Right renal cortex interstitium (tissue), 3 donors: ENCODE measurements around the gene KCNK10. TPM values are rescaled to one million over a fixed set of nuclear protein-coding genes. Genes with fewer than 3 reads are reported as not detected.

Experiments
- DNase-seq, 3 donors: peaks; one replicate each; pipeline ENCODE4 v3.0.0-alpha.2; 2013; ENCODE audit warnings: low read depth in 3 of 3, low spot score in 2 of 3
- polyA plus RNA-seq, 3 donors: library from polyadenylated mRNA; unstranded; fragments of 120-200 nt; gene quantifications; one replicate each; pipeline ENCODE4 v1.2.1, GENCODE V29; 2013; ENCODE audit not compliant: insufficient read length in 3 of 3

Gene KCNK10
- polyA plus RNA-seq, 3 donors, result 0.16 to 0.26 (median 0.24) TPM

- no peak for DNase-seq
Observed at GRCh38 chr14:88231603-88232002, 91.5 kb downstream of the KCNK10 start.

DNA sequence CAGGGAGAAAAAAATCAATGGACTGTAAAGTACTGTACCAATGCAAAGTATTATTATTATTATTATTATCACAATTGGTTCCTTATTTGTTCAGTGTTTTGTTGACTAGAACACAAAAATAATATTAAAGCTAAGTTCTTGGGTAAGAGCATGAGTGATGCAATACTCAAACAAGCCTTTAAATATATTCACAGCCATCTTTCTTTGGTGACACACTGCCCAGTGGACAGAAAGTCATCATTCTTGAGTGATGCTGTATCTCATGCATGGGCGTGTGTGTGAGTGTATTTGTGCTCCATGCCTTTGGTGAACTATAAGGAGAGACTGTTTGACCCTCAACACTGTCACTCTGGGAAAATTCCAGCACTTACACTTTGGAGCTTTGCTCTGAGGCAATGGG, 93.6 kb downstream of the KCNK10 start:
- no peak for DNase-seq

- no peak for DNase-seq
Observed at GRCh38 chr14:88228522-88229236, 94.4 kb downstream of the KCNK10 start.

DNA sequence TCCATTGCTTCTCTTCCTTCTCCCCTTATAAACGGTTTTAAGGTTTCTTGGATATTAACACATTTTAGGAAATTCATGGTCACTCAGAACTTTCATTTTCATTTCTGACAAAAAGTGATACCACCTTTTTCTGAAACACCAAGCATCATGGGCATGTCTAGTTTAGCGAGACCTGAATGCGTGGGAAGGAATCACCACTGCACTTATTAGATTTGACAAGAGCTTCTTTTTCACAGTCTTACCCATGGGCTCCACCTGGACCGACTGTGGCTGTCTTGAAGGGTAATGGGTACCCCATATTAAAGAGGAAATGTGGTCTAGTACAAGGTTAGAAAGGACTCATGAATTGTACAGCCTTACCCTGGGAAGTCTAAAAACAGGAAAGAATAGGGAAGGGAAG, 95.4 kb downstream of the KCNK10 start:
- no peak for DNase-seq

GRCh38 chr14:88225721-88226120, 97.3 kb downstream of the KCNK10 start:
- DNase-seq, result no peak

GRCh38 chr14:88218119-88218915, 104.8 kb downstream of the KCNK10 start:
- DNase-seq, result no peak

- DNase-seq, result no peak
Observed at GRCh38 chr14:88212691-88213090, 110.4 kb downstream of the KCNK10 start.

- DNase-seq, result no peak
Observed at GRCh38 chr14:88210426-88210825, 112.6 kb downstream of the KCNK10 start.

GRCh38 chr14:88209273-88209672, 113.8 kb downstream of the KCNK10 start:
- DNase-seq, result no peak

- no peak for DNase-seq
Observed at GRCh38 chr14:88208858-88209257, 114.2 kb downstream of the KCNK10 start.

DNA sequence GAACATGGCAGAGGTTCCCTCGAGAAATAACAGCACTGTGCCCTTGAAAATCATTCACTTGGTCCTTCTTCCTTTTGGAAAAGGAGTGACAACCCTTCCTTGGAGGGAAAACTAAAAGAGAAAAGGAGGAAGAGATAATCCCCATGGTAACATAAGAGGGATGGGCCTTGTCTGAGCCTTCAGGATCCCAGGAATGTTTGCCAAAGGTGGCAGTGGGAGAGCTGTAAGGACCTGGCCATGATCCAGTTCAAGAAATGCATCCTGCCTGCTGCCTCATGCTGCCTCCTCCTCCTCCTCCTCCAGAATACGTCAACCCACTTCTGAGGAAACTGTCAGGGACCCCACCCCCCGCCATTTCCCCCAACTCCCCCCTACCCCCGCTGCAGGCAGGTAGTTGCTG, 118.8 kb downstream of the KCNK10 start:
- DNase-seq, result no peak

DNA sequence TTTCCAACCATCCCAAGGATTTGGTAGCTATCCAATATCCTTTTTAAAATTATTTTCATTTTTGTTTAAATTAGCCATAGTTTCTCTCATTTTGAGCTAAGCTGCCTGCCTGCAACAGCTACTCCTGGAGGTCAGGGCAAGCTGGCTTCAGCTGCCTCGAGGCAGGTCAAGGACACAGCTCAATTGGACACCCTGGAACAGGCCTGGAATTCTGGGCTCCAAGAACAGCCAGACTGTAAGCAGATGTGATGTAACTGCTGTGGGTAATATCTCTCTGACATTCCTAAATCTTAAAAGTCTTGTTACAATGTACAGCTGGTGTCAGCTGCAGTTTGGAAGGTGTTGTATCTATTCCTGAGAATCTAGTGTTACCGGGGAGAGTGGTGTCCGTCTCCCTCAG, 119.8 kb downstream of the KCNK10 start:
- DNase-seq, result no peak

DNA sequence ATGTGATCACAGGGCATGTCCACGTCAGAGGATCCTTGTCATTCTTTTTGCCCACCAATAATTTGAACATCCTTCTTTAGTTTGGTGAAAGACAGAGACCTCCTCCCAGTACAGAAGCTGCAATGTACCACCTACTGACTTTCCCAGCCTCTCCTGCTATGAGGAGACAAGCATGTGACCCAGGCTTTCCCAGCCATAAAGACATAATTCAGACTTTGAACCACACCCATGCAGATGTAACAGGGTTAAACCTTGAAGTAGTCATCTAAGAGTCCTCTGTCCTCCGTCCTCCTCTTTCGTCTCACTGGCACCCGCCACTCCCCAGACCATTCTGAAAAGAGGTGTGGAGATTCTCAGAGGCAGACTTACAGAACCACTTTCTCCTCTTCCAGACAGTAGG, 120.8 kb downstream of the KCNK10 start:
- no peak for DNase-seq

GRCh38 chr14:88201851-88202250, 121.2 kb downstream of the KCNK10 start:
- DNase-seq, result no peak

DNA sequence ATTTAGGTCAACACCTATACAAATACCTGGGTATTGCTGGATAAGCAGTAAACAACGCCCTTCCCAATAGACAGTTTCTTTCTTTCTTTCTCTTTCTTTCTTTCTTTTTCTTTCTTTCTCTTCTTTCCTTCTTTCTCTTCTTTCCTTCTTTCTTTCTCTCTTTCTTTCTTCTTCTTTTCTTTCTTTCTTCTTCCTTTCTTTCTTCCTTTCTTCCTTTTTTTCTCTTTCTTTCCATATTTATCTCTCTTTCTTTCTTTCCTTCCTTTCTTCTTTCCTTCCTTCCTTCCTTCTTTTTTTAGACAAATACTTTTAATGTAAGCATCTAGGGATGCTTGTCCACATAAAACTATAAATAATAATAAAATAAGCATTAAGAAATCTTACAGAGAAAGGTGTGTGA, 123.2 kb downstream of the KCNK10 start:
- DNase-seq, result no peak

- DNase-seq, result no peak
Observed at GRCh38 chr14:88198446-88198845, 124.6 kb downstream of the KCNK10 start.

GRCh38 chr14:88196925-88197324, 126.1 kb downstream of the KCNK10 start:
- no peak for DNase-seq

- no peak for DNase-seq
Observed at GRCh38 chr14:88196116-88196890, 126.8 kb downstream of the KCNK10 start.

GRCh38 chr14:88195676-88196075, 127.4 kb downstream of the KCNK10 start:
- DNase-seq, result no peak

DNA sequence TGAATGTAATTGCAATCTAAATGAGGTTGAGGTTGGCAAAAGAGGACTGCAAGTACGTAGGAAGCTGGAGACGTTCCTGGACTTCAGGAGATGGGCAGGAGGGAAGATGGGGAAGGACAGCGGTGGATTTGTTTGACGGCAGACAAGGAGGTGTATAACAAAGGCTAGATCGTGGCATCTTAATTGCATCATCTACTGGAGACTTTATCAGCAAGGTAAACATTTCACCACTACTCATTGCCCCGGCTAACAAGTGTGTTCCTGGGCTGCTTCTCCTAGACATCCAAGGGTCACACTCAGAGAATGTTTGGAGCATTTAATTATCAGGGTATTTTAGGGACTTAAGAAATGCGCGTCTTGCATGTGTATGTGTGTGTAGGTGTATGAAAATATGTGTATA, 128.5 kb downstream of the KCNK10 start:
- DNase-seq, result no peak

DNA sequence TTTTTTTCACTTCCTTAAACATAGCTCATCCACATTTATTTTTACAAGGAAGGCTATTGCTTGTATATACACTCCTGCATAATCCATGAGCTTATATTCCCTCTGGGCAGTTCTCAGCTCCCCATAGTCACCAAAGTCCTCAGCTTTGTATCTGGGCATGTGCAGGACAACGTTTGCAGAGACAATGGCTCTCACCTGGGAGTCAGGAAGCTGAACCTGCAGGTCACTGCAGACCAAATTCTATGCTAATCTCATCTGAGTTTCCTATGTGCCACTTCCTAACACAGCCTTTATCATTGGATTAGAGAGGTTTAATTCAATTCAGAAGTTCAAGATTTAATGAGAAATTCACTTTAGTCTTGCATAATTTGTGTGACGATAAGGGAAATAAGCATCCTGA, 131.5 kb downstream of the KCNK10 start:
- DNase-seq, result no peak
